Measurements from ENCODE around the gene RPS6KB2. TPM values are rescaled to one million over a fixed set of nuclear protein-coding genes. Genes with fewer than 3 reads are reported as not detected.
"Not testable (repeated sequence)": the region's sequence is repeated elsewhere in the genome, so short reads cannot be mapped to it uniquely, and the experiment has no call there.

The RPS6KB2 gene
- polyA plus RNA-seq, 3 donors: 40.3 to 47.0 (median 41.2) TPM

DNA sequence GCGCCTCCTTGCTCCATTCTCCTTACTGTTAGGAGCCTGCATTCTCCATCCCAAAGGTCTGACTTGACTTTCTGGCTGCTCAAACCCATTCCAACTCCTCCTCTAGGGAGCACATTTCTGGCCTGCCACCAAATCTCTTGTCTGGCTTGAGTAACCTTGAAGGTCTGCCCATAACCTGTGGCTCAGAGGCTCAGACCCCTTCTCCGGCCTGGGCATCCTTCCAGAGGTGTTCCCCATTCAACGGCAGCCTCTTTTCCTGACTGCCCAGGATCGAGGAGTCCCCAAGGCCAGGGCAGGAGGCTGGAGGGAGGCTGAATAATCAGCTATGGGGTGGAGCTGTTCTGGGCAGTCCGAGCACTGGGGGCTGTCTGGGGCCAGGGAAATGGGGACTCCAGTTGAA, 34.3 kb upstream of the RPS6KB2 start:
- DNase-seq (ENCODE audit: extremely low read depth in 1 of 11, low read depth in 9 of 11, low spot score in 4 of 11): no peak

- DNase-seq (ENCODE audit: extremely low read depth in 1 of 11, low read depth in 9 of 11, low spot score in 4 of 11): no peak
These were observed 32.6 kb upstream of the RPS6KB2 start for GRCh38 chr11:67395555-67396258.

DNA sequence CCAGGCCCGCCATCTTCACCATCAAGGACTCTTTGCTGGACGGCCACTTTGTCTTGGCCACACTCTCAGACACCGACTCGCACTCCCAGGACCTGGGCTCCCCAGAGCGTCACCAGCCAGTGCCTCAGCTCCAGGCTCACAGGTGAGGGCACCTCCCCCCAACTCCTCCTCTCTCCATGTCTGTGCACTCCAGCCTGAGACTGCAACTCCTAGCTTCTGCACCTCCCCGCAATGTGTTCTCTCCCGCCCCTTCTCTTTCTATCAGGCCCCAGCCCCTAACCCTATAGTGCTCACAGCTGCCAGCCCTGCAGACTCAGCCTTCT, 32.1 kb upstream of the RPS6KB2 start:
- no peak for DNase-seq (ENCODE audit: extremely low read depth in 1 of 11, low read depth in 9 of 11, low spot score in 4 of 11)

GRCh38 chr11:67396587-67397389, 31.5 kb upstream of the RPS6KB2 start:
- no peak for DNase-seq (ENCODE audit: extremely low read depth in 1 of 11, low read depth in 9 of 11, low spot score in 4 of 11)

DNA sequence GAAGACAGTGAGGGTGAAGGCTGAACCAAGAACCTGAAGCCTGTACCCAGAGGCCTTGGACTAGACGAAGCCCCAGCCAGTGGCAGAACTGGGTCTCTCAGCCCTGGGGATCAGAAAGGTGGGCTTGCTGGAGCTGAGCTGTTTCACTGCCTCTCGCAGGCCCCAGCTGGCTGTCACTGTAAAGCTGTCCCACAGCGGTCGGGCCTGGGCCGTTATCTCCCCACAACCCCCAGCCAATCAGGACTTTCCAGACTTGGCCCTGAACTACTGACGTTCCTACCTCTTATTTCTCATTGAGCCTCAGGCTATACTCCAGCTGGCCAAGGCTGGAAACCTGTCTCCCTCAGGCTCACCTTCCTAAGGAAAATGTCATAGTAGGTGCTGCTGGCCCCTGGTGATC, 30.8 kb upstream of the RPS6KB2 start:
- no peak for DNase-seq (ENCODE audit: extremely low read depth in 1 of 11, low read depth in 9 of 11, low spot score in 4 of 11)

DNA sequence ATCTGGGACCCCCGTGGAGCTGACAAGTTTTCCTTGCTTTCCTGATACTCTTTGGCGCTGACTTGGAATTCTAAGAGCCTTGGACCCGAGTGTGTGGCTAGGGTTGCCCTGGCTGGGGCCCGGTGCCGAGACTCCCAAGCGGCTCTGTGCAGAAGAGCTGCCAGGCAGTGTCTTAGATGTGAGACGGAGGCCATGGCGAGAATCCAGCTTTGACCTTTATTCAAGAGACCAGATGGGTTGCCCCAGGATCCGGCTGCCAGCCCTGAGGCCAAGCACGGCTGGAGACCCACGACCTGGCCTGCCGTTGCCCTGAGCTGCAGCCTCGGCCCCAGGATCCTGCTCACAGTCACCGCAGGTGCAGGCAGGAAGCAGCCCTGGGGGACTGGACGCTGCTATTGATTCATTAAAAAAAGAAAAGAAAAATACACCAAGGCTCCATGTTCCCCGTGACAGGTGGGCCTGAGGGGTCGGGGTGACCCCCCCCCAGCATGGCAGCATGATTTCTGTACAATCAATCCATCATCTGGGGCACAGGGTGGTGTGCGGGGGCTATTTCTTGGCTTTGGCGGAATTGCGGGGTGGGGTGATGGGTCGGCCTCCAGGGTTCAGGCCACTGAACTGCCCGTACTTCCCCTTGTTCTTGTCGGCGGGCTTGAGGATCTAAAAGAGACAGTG, 30.2 kb upstream of the RPS6KB2 start:
- DNase-seq (ENCODE audit: extremely low read depth in 1 of 11, low read depth in 9 of 11, low spot score in 4 of 11): no peak

GRCh38 chr11:67398661-67399563, 29.4 kb upstream of the RPS6KB2 start:
- DNase-seq (ENCODE audit: extremely low read depth in 1 of 11, low read depth in 9 of 11, low spot score in 4 of 11): no peak

DNA sequence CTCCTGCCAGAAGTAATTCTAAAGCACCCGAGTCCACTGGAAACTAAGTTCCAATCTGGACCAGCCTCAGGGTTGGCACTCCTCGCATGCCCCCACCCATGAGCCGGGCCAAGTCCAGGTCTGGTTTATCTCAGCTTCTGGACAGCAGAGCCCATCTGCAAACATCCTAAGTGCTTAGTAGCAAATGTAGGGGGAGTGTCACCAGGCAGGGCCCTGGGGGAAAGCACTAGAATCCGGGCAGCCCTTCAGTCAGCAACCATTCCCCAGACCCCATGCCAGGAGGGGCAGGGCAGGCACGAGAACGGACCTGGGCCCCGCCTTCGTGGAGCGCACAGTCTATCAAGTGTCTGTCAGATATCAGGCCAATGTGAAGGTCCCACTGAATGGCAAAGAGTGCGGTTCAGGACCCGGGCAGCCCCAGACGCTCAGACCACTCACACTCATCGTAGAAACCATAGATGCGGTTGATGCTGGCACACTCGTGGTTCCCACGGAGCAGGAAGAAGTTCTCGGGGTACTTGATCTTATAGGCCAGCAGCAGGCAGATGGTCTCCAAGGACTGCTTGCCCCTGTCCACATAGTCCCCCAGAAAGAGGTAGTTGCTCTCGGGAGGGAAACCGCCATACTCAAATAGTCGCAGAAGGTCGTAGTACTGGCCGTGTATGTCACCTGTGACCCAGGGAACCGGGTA, 27.9 kb upstream of the RPS6KB2 start:
- no peak for DNase-seq (ENCODE audit: extremely low read depth in 1 of 11, low read depth in 9 of 11, low spot score in 4 of 11)

- no peak for DNase-seq (ENCODE audit: extremely low read depth in 1 of 11, low read depth in 9 of 11, low spot score in 4 of 11)
These were observed 27.3 kb upstream of the RPS6KB2 start for GRCh38 chr11:67400942-67401494.

GRCh38 chr11:67401495-67402191, 26.7 kb upstream of the RPS6KB2 start, which contains the start of gene PPP1CA:
Gene PPP1CA (minus strand): TSS chr11:67401858. CDS start chr11:67401782, 76 bp downstream.
- DNase-seq (ENCODE audit: extremely low read depth in 1 of 11, low read depth in 9 of 11, low spot score in 4 of 11): peak in 10 of 11 donors; percentile 69 to 89 (median 84)

- DNase-seq (ENCODE audit: extremely low read depth in 1 of 11, low read depth in 9 of 11, low spot score in 4 of 11): not testable (repeated sequence)
These were observed 26.0 kb upstream of the RPS6KB2 start for GRCh38 chr11:67402192-67402839.

GRCh38 chr11:67403085-67403484, 25.2 kb upstream of the RPS6KB2 start:
- not testable (repeated sequence) for DNase-seq (ENCODE audit: extremely low read depth in 1 of 11, low read depth in 9 of 11, low spot score in 4 of 11)

DNA sequence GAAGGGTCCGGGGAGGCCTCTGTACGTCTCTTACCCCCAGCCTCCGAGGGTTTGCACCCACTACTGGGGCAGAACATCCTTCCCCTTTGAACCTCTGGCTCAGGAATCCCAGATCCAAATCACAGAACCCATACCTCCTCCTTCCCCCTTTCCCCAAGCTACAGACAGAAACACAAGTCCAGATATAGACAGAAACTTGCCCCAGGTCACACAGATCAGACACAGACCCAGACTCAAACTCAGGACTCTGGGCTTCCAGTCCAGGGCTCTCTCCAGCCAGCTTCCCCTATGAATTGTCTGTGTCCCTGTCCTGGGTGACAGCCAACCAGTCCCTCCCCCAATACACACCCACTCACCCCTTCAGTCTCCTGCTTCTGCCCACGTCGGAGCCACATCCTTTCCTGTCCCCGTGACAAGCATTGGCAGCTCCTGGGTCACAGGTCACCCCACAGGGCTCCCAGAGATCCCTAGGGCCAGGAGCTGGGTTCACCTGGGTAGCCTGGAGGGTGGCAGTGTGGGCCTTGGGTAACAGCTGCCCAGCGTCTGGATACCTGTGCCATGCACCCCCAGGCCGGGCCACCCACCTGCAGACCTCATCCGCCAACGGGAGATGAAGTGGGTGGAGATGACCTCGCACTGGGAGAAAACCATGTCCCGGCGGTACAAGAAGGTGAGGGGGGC, 23.6 kb upstream of the RPS6KB2 start:
- no peak for DNase-seq (ENCODE audit: extremely low read depth in 1 of 11, low read depth in 9 of 11, low spot score in 4 of 11)

GRCh38 chr11:67405196-67405567, 23.1 kb upstream of the RPS6KB2 start:
- no peak for DNase-seq (ENCODE audit: extremely low read depth in 1 of 11, low read depth in 9 of 11, low spot score in 4 of 11)

DNA sequence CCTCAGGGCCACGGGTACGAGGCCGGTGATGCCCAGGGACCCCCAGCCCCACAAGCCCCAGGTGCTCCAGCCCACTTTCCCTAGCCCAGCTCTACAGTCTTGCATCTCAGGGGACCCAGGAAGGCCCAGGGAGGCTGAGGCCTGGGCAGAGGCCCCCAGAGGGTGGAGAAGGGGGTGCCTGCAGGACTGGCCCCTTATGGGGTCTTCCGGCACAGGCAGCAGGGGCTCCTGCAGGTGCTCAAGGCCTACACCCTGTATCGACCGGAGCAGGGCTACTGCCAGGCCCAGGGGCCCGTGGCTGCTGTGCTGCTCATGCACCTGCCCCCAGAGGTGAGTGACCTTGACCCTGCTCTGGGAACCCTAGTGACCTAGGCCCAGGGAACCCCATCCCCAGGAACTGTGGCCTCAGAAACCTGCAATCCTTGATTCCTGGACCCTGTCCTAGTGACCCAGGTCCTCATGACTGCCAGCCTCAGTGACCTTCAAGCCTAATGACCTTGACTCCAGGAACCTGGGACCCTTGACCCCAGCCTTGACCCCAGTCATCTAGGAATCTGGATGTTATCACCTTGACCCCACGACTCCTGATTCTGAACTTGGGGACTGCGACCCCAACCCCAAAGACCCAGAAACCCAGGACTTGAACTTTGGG, 22.5 kb upstream of the RPS6KB2 start:
- DNase-seq (ENCODE audit: extremely low read depth in 1 of 11, low read depth in 9 of 11, low spot score in 4 of 11): no peak

DNA sequence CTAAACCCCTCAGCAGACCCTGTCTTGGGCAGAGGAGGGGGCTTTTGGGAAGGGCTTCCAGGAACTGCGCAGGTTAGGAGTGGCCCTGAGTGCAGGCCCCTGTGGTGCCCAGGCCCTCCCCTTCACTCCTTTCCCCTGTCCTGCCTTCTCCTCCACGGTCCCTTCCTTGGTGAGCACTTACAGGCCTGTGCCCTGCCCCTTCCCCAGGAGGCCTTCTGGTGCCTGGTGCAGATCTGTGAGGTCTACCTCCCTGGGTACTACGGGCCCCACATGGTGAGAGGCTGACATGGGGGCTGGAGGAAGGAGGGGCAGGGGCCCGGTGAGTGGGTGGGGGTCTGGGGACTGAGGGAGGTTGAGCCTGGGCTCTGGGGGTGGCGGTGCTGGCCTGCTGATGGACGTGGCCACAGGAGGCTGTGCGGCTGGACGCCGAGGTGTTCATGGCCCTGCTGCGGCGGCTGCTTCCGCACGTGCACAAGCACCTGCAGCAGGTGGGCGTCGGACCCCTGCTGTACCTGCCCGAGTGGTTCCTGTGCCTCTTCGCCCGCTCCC, 21.8 kb upstream of the RPS6KB2 start:
- DNase-seq (ENCODE audit: extremely low read depth in 1 of 11, low read depth in 9 of 11, low spot score in 4 of 11): no peak
